Hepatocyte (in vitro differentiated cells): ENCODE results near the gene LEUTX. TPM values are rescaled to one million over a fixed set of nuclear protein-coding genes. Genes with fewer than 3 reads are reported as not detected.

ENCODE experiments used
- DNase-seq: peaks from one replicate; pipeline ENCODE4 v3.0.0-alpha.2; 2016; ENCODE audit warnings: low spot score
- H2AFZ ChIP-seq: fragments of 200-600 bp; sonication (generic); 2 replicates; pipeline ENCODE4 v1.6.0; 2016; ENCODE audit warnings: antibody characterized with exemption, mild to moderate bottlenecking
- H3K27ac ChIP-seq: fragments of 200-600 bp; sonication (generic); 2 replicates; pipeline ENCODE4 v1.5.1; 2016; ENCODE audit warnings: mild to moderate bottlenecking
- H3K27me3 ChIP-seq: fragments of 200-600 bp; sonication (generic); 2 replicates; pipeline ENCODE4 v1.6.1; 2016
- H3K36me3 ChIP-seq: fragments of 200-600 bp; sonication (generic); replicated peaks from 2 replicates; pipeline ENCODE4 v1.5.1; 2016; ENCODE audit warnings: low read depth; ENCODE audit not compliant: insufficient read depth
- H3K4me1 ChIP-seq: fragments of 200-600 bp; sonication (generic); 2 replicates; pipeline ENCODE4 v1.5.1; 2016; ENCODE audit warnings: mild to moderate bottlenecking, moderate library complexity; ENCODE audit not compliant: insufficient read depth
- H3K4me2 ChIP-seq: fragments of 200-600 bp; sonication (generic); 2 replicates; pipeline ENCODE4 v1.6.0; 2016
- H3K4me3 ChIP-seq: fragments of 200-600 bp; sonication (generic); 2 replicates; pipeline ENCODE4 v1.5.1; 2016; ENCODE audit warnings: mild to moderate bottlenecking
- H3K79me2 ChIP-seq: fragments of 200-600 bp; sonication (generic); 2 replicates; pipeline ENCODE4 v1.6.0; 2017; ENCODE audit warnings: mild to moderate bottlenecking
- H3K9me2 ChIP-seq: fragments of 200-600 bp; sonication (generic); replicated peaks from 2 replicates; pipeline ENCODE4 v1.6.0; 2017; ENCODE audit warnings: mild to moderate bottlenecking; ENCODE audit not compliant: insufficient read depth
- H3K9me3 ChIP-seq: fragments of 200-600 bp; sonication (generic); 2 replicates; pipeline ENCODE4 v1.5.1; 2016; ENCODE audit warnings: low read depth, mild to moderate bottlenecking
- H4K20me1 ChIP-seq: fragments of 200-600 bp; sonication (generic); 2 replicates; pipeline ENCODE4 v1.6.0; 2016; ENCODE audit warnings: mild to moderate bottlenecking; ENCODE audit not compliant: insufficient read depth, poor library complexity, severe bottlenecking
- CTCF ChIP-seq: fragments of 200-600 bp; sonication (generic); IDR thresholded peaks from 2 replicates; pipeline ENCODE4 v1.5.1; 2016; ENCODE audit warnings: antibody characterized with exemption, mild to moderate bottlenecking; ENCODE audit not compliant: poor library complexity
- EZH2 ChIP-seq: fragments of 200-600 bp; sonication (generic); IDR thresholded peaks from 2 replicates; pipeline ENCODE4 v1.6.1; 2016; ENCODE audit warnings: antibody characterized with exemption, mild to moderate bottlenecking, borderline replicate concordance
- EZH2phosphoT487 ChIP-seq: fragments of 200-600 bp; sonication (generic); IDR thresholded peaks from one replicate; pipeline ENCODE4 v1.6.1; 2018; ENCODE audit warnings: antibody characterized with exemption, mild to moderate bottlenecking, low read depth, moderate library complexity; ENCODE audit not compliant: unreplicated experiment, severe bottlenecking
- WGBS: methylation state at CpG from one replicate; pipeline ENCODE4 v1.1.6; 2016; ENCODE audit warnings: low lambda C conversion rate; ENCODE audit errors: missing lambda C conversion rate; 5-methylcytosine and 5-hydroxymethylcytosine counted together
- polyA plus RNA-seq: library from polyadenylated mRNA; unstranded; fragments of >200 nt; fragmentation: Nextera tagmentation; extraction: Ambion mirVana; gene quantifications from 2 replicates; pipeline ENCODE4 v1.2.1, GENCODE V29; 2016
- total RNA-seq: library from RNA; depleted of rRNA; stranded (reverse); fragments of >200 nt; gene quantifications from 2 replicates; pipeline ENCODE4 v1.2.3, GENCODE V29; 2014

LEUTX gene
- total and polyA plus RNA-seq, 2 experiments from 2014 or later = not detected

- H3K4me1 ChIP-seq = no peaks in the 10 kb centered on the region
- H3K9me2 ChIP-seq = no peaks in the 10 kb centered on the region
- TF ChIP-seq CTCF = no peak
- H3K4me2 ChIP-seq = no peak overlapping the region
- WGBS = 92% methylated on average over 3 of the region's 3 CpGs
- no peak overlapping the region for H2AFZ ChIP-seq
- no peak overlapping the region for H3K4me3 ChIP-seq
- no peak overlapping the region for H3K27ac ChIP-seq
- no peaks in the 10 kb centered on the region for H4K20me1 ChIP-seq
- no peaks in the 10 kb centered on the region for H3K79me2 ChIP-seq
- H3K27me3 ChIP-seq = no peaks in the 10 kb centered on the region
- DNase-seq = no peak
- H3K36me3 ChIP-seq = no peaks in the 10 kb centered on the region
- no peaks in the 10 kb centered on the region for H3K9me3 ChIP-seq
Observed at GRCh38 chr19:39780894-39781293, 2.2 kb downstream of the LEUTX start.

GRCh38 chr19:39788244-39788643 lies 9.6 kb downstream of the LEUTX start:
- no peak for DNase-seq

GRCh38 chr19:39792999-39793546 lies 14.4 kb downstream of the LEUTX start:
- Histone ChIP-seq H3K27ac (no peak overlapping the region), H3K4me3 (peak overlapping the region; percentile 14), H3K36me3 (no peaks in the 10 kb centered on the region), H3K4me2 (peak overlapping the region; percentile 73), H3K79me2 (no peaks in the 10 kb centered on the region), H4K20me1 (no peaks in the 10 kb centered on the region), H2AFZ (no peak overlapping the region), H3K4me1 (no peaks in the 10 kb centered on the region), H3K9me3 (no peaks in the 10 kb centered on the region), H3K27me3 (peaks cover 17% of the 10 kb centered on the region), H3K9me2 (no peaks in the 10 kb centered on the region)
- TF ChIP-seq EZH2 (no peak), EZH2phosphoT487 (no peak), CTCF (peak; percentile 92)
- peak; percentile 87 for DNase-seq
- 1% methylated on average over 17 of the region's 17 CpGs for WGBS

More at GRCh38 chr19:39788244-39788643, 9.6 kb downstream of the LEUTX start:
- TF ChIP-seq CTCF (no peak), EZH2 (no peak), EZH2phosphoT487 (no peak)
- no peak overlapping the region for H3K4me2 ChIP-seq
- no peak overlapping the region for H2AFZ ChIP-seq
- H3K79me2 ChIP-seq = no peaks in the 10 kb centered on the region
- H3K4me1 ChIP-seq = no peaks in the 10 kb centered on the region
- no peaks in the 10 kb centered on the region for H4K20me1 ChIP-seq
- H3K4me3 ChIP-seq = no peak overlapping the region
- H3K36me3 ChIP-seq = no peaks in the 10 kb centered on the region
- H3K27ac ChIP-seq = no peak overlapping the region
- no peaks in the 10 kb centered on the region for H3K27me3 ChIP-seq
- no peaks in the 10 kb centered on the region for H3K9me2 ChIP-seq
- H3K9me3 ChIP-seq = no peaks in the 10 kb centered on the region

GRCh38 chr19:39795001-39795400 lies 16.3 kb downstream of the LEUTX start:
- H3K36me3 ChIP-seq = no peaks in the 10 kb centered on the region
- no peaks in the 10 kb centered on the region for H3K9me3 ChIP-seq
- no peak overlapping the region for H2AFZ ChIP-seq
- no peaks in the 10 kb centered on the region for H3K79me2 ChIP-seq
- H3K4me3 ChIP-seq = no peak overlapping the region
- no peaks in the 10 kb centered on the region for H3K4me1 ChIP-seq
- no peaks in the 10 kb centered on the region for H4K20me1 ChIP-seq
- H3K27ac ChIP-seq = no peak overlapping the region
- H3K27me3 ChIP-seq = peaks cover 17% of the 10 kb centered on the region
- H3K9me2 ChIP-seq = no peaks in the 10 kb centered on the region
- H3K4me2 ChIP-seq = no peak overlapping the region
- no peak for TF ChIP-seq EZH2
- no peak for TF ChIP-seq EZH2phosphoT487
- no peak for TF ChIP-seq CTCF
- no peak for DNase-seq
- WGBS = 79% methylated on average over 5 of the region's 5 CpGs
